ENCODE results near the gene ZBTB20. TPM values are rescaled to one million over a fixed set of nuclear protein-coding genes. Genes with fewer than 3 reads are reported as not detected.

Gene ZBTB20
- total and polyA plus RNA-seq, 4 donors = 0.74 to 77.1 (median 27.9) TPM

GRCh38 chr3:114650808-114651207 is 496.3 kb downstream of the ZBTB20 start:
- Histone ChIP-seq H3K27ac (ENCODE audit: low read depth in 1 of 2, low read length in 1 of 2) (no peak overlapping the region), H3K4me3 (no peak overlapping the region), H3K36me3 (ENCODE audit: control insufficient read depth in 4 of 4, insufficient read depth in 4 of 4, low read length in 4 of 4) (no peaks in the 10 kb centered on the region), H3K9ac (ENCODE audit: insufficient read depth in 1 of 2, low read length in 2 of 2) (no peak overlapping the region), H3K4me1 (ENCODE audit: control insufficient read depth in 5 of 5, insufficient read depth in 5 of 5, low read length in 5 of 5) (no peaks in the 10 kb centered on the region), H3K27me3 (ENCODE audit: control insufficient read depth in 3 of 3, insufficient read depth in 3 of 3, low read length in 2 of 3) (no peaks in the 10 kb centered on the region), H3K9me3 (ENCODE audit: control insufficient read depth in 4 of 4, insufficient read depth in 3 of 4, low read length in 3 of 4) (no peaks in the 10 kb centered on the region)
- ATAC-seq (ENCODE audit: insufficient read depth, low FRiP score) (no peak), DNase-seq (no peak)
- TF ChIP-seq CTCF (IDR thresholded peaks at IDR 0.05; ENCODE audit: control extremely low read depth, extremely low read depth) = no peak
- WGBS, 2 donors = 29 to 55% methylated on average over 3 of the region's 3 CpGs

GRCh38 chr3:114649331-114649730 is 497.8 kb downstream of the ZBTB20 start:
- TF ChIP-seq CTCF (IDR thresholded peaks at IDR 0.05; ENCODE audit: control extremely low read depth, extremely low read depth) = no peak
- DNase-seq = no peak
- Histone ChIP-seq H3K27me3 (ENCODE audit: control insufficient read depth in 3 of 3, insufficient read depth in 3 of 3, low read length in 2 of 3) (no peaks in the 10 kb centered on the region), H3K4me1 (ENCODE audit: control insufficient read depth in 5 of 5, insufficient read depth in 5 of 5, low read length in 5 of 5) (no peaks in the 10 kb centered on the region), H3K36me3 (ENCODE audit: control insufficient read depth in 4 of 4, insufficient read depth in 4 of 4, low read length in 4 of 4) (no peaks in the 10 kb centered on the region), H3K9ac (ENCODE audit: insufficient read depth in 1 of 2, low read length in 2 of 2) (no peak overlapping the region), H3K9me3 (ENCODE audit: control insufficient read depth in 4 of 4, insufficient read depth in 3 of 4, low read length in 3 of 4) (no peaks in the 10 kb centered on the region), H3K27ac (ENCODE audit: low read depth in 1 of 2, low read length in 1 of 2) (peak overlapping the region in 1 of 2 donors; percentile 33), H3K4me3 (no peak overlapping the region)
- ATAC-seq (ENCODE audit: insufficient read depth, low FRiP score) = no peak

GRCh38 chr3:114646526-114646925 is 500.6 kb downstream of the ZBTB20 start:
- no peak for DNase-seq

More at GRCh38 chr3:114646526-114646925, 500.6 kb downstream of the ZBTB20 start:
- no peak overlapping the region for H3K27ac ChIP-seq (ENCODE audit: low read depth in 1 of 2, low read length in 1 of 2)
- H3K4me3 ChIP-seq = no peak overlapping the region
- H3K9me3 ChIP-seq (ENCODE audit: control insufficient read depth in 4 of 4, insufficient read depth in 3 of 4, low read length in 3 of 4) = no peaks in the 10 kb centered on the region
- H3K4me1 ChIP-seq (ENCODE audit: control insufficient read depth in 5 of 5, insufficient read depth in 5 of 5, low read length in 5 of 5) = no peaks in the 10 kb centered on the region
- H3K36me3 ChIP-seq (ENCODE audit: control insufficient read depth in 4 of 4, insufficient read depth in 4 of 4, low read length in 4 of 4) = no peaks in the 10 kb centered on the region
- ATAC-seq (ENCODE audit: insufficient read depth, low FRiP score) = no peak
- TF ChIP-seq CTCF (IDR thresholded peaks at IDR 0.05; ENCODE audit: control extremely low read depth, extremely low read depth) = no peak
- H3K27me3 ChIP-seq (ENCODE audit: control insufficient read depth in 3 of 3, insufficient read depth in 3 of 3, low read length in 2 of 3) = no peaks in the 10 kb centered on the region
- WGBS, 2 donors = 85 to 97% methylated on average over 2 of the region's 2 CpGs
- H3K9ac ChIP-seq (ENCODE audit: insufficient read depth in 1 of 2, low read length in 2 of 2) = no peak overlapping the region
